ENCODE measurements around the gene C6orf47. TPM values are rescaled to one million over a fixed set of nuclear protein-coding genes. Genes with fewer than 3 reads are reported as not detected.

Gene C6orf47
- total RNA-seq, 1 donor from 2014 or later = 19.3 TPM

- Mint-ChIP-seq H3K9me3 (no peaks in the 10 kb centered on the region), H3K27ac (peak overlapping the region; percentile 100), H3K27me3 (ENCODE audit: low read depth) (no peaks in the 10 kb centered on the region), H3K36me3 (ENCODE audit: low read depth) (peaks cover 62% of the 10 kb centered on the region), H3K4me1 (ENCODE audit: low read depth) (peaks cover 44% of the 10 kb centered on the region), H3K4me3 (ENCODE audit: low read depth) (peak overlapping the region; percentile 87)
- intact Hi-C loops (cut with micrococcal nuclease) = loop anchor here (1.0 to 10.0 kb wide), 8 partner anchors 7 to 966 kb away; partner anchors contain the start of genes AGPAT1, C6orf47, LTA and NFKBIL1
- DNase-seq (ENCODE audit: low spot score) = no peak
Measured at GRCh38 chr6:31652925-31653724, 7.5 kb downstream of the C6orf47 start.

- intact Hi-C loops (cut with micrococcal nuclease) = loop anchor here (1.0 to 10.0 kb wide), 8 partner anchors 9 to 964 kb away; partner anchors contain the start of genes AGPAT1, C6orf47, LTA and NFKBIL1
- Mint-ChIP-seq H3K4me3 (ENCODE audit: low read depth) (peak overlapping the region; percentile 87), H3K9me3 (no peaks in the 10 kb centered on the region), H3K4me1 (ENCODE audit: low read depth) (peaks cover 34% of the 10 kb centered on the region), H3K27ac (peak overlapping the region; percentile 100), H3K27me3 (ENCODE audit: low read depth) (no peaks in the 10 kb centered on the region), H3K36me3 (ENCODE audit: low read depth) (peaks cover 62% of the 10 kb centered on the region)
- DNase-seq (ENCODE audit: low spot score) = no peak
Measured at GRCh38 chr6:31651602-31652191, 8.9 kb downstream of the C6orf47 start.

DNA sequence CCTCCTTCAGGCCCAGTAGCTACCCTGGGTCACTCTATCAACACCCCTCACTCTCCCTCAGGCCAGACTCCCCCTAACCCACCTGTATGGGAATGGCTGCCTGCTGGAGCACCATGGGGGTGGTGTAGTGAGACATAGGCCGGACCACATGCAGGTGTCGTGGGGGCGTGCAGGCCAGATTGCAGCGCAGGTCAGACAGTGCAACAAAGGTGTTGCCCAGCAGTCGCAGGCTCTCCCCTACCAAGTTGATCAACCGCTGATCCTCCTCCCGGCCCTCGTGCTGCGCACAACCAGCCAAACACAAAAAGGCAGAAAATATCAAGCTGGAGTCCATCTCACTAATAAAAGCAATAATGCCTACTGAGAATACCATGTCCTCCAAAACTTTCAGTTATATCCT lies 15.3 kb downstream of the C6orf47 start:
- no peaks in the 10 kb centered on the region for H3K9me3 Mint-ChIP-seq
- peaks cover 84% of the 10 kb centered on the region for H3K36me3 Mint-ChIP-seq (ENCODE audit: low read depth)

DNA sequence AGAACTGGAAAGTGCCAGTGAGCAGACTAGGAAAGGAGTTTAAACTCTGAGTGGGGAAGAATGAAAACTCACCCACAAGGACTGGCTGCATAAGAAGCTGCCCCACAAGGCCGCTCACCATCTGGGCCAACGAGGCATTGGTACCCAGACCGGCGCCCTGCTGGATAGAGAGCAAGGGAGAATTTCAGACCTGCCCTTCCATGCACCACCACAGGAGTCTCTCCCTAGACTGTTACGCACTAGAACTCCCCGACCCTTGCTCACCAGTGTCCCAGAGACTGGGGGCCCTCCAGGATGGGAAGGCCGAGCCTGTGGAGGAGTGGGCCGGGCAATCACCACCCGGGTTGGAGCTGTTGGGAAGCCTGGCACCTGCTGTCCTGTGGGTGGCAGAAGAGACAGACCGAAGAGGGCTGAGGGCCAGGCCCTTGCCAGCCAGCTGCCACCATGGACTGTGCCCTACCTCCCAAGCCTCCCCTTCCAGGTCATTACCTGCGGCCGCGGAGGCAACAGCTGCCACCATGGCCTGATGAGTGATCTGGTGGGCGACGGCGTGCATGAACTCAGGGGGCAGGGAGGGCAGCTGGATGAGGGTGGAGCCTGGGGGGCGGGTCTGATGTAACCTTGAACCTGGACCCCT lies 16.6 kb downstream of the C6orf47 start:
- H3K27me3 Mint-ChIP-seq (ENCODE audit: low read depth) = no peaks in the 10 kb centered on the region
- H3K27ac Mint-ChIP-seq = no peak overlapping the region
- peaks cover 8% of the 10 kb centered on the region for H3K4me1 Mint-ChIP-seq (ENCODE audit: low read depth)
- no peaks in the 10 kb centered on the region for H3K9me3 Mint-ChIP-seq
- no peak overlapping the region for H3K4me3 Mint-ChIP-seq (ENCODE audit: low read depth)
- intact Hi-C loops (cut with micrococcal nuclease) = no loop called here
- DNase-seq (ENCODE audit: low spot score) = no peak
- H3K36me3 Mint-ChIP-seq (ENCODE audit: low read depth) = peaks cover 77% of the 10 kb centered on the region

More for the DNA sequence above, 15.3 kb downstream of the C6orf47 start:
- H3K27me3 Mint-ChIP-seq (ENCODE audit: low read depth) = no peaks in the 10 kb centered on the region
- intact Hi-C loops (cut with micrococcal nuclease) = no loop called here
- peak overlapping the region; percentile 31 for H3K27ac Mint-ChIP-seq
- H3K4me1 Mint-ChIP-seq (ENCODE audit: low read depth) = peaks cover 9% of the 10 kb centered on the region
- no peak for DNase-seq (ENCODE audit: low spot score)
- H3K4me3 Mint-ChIP-seq (ENCODE audit: low read depth) = no peak overlapping the region

- Mint-ChIP-seq H3K36me3 (ENCODE audit: low read depth) (peaks cover 75% of the 10 kb centered on the region), H3K27ac (no peak overlapping the region), H3K9me3 (no peaks in the 10 kb centered on the region), H3K4me1 (ENCODE audit: low read depth) (peaks cover 6% of the 10 kb centered on the region), H3K27me3 (ENCODE audit: low read depth) (no peaks in the 10 kb centered on the region), H3K4me3 (ENCODE audit: low read depth) (no peak overlapping the region)
- intact Hi-C loops (cut with micrococcal nuclease) = no loop called here
- no peak for DNase-seq (ENCODE audit: low spot score)
Measured at GRCh38 chr6:31642798-31643570, 17.6 kb downstream of the C6orf47 start.

DNA sequence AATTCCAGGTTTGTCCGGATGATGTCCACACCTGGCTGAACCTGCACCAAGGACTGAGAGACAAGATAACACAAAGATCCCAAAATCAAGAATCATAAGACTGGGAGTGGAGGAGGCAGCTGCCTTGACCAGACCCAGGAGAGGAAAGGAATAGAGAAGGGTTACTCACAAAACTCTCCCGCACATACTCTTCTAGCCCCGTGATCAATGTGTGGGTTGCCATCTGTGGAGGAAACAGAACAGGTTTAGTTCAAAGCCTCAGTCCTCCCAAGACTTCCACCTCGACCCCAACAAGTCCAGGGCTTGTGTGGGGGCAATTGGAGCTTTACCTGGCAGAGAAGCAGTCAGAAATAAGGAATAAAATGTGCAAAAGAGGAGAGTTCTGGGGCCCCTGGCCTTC lies 19.2 kb downstream of the C6orf47 start:
- Mint-ChIP-seq H3K4me3 (ENCODE audit: low read depth) (no peak overlapping the region), H3K4me1 (ENCODE audit: low read depth) (peaks cover 6% of the 10 kb centered on the region), H3K27ac (no peak overlapping the region), H3K36me3 (ENCODE audit: low read depth) (peaks cover 75% of the 10 kb centered on the region), H3K9me3 (no peaks in the 10 kb centered on the region), H3K27me3 (ENCODE audit: low read depth) (no peaks in the 10 kb centered on the region)
- intact Hi-C loops (cut with micrococcal nuclease) = no loop called here
- DNase-seq (ENCODE audit: low spot score) = no peak

- no peaks in the 10 kb centered on the region for H3K9me3 Mint-ChIP-seq
- peaks cover 75% of the 10 kb centered on the region for H3K36me3 Mint-ChIP-seq (ENCODE audit: low read depth)
- intact Hi-C loops (cut with micrococcal nuclease) = no loop called here
- peaks cover 6% of the 10 kb centered on the region for H3K4me1 Mint-ChIP-seq (ENCODE audit: low read depth)
- peak overlapping the region; percentile 23 for H3K27ac Mint-ChIP-seq
- H3K27me3 Mint-ChIP-seq (ENCODE audit: low read depth) = no peaks in the 10 kb centered on the region
- H3K4me3 Mint-ChIP-seq (ENCODE audit: low read depth) = no peak overlapping the region
- DNase-seq (ENCODE audit: low spot score) = no peak
Measured at GRCh38 chr6:31640612-31641011, 20.0 kb downstream of the C6orf47 start.

GRCh38 chr6:31639449-31639861 lies 21.1 kb downstream of the C6orf47 start:
- H3K27ac Mint-ChIP-seq = peak overlapping the region; percentile 60
- DNase-seq (ENCODE audit: low spot score) = no peak
- H3K4me1 Mint-ChIP-seq (ENCODE audit: low read depth) = peaks cover 6% of the 10 kb centered on the region
- intact Hi-C loops (cut with micrococcal nuclease) = no loop called here
- peaks cover 75% of the 10 kb centered on the region for H3K36me3 Mint-ChIP-seq (ENCODE audit: low read depth)
- H3K27me3 Mint-ChIP-seq (ENCODE audit: low read depth) = no peaks in the 10 kb centered on the region
- no peaks in the 10 kb centered on the region for H3K9me3 Mint-ChIP-seq
- no peak overlapping the region for H3K4me3 Mint-ChIP-seq (ENCODE audit: low read depth)

GRCh38 chr6:31639043-31639442 lies 21.5 kb downstream of the C6orf47 start:
- Mint-ChIP-seq H3K4me3 (ENCODE audit: low read depth) (no peak overlapping the region), H3K27me3 (ENCODE audit: low read depth) (no peaks in the 10 kb centered on the region), H3K27ac (peak overlapping the region; percentile 39), H3K9me3 (no peaks in the 10 kb centered on the region), H3K4me1 (ENCODE audit: low read depth) (peaks cover 6% of the 10 kb centered on the region), H3K36me3 (ENCODE audit: low read depth) (peaks cover 79% of the 10 kb centered on the region)
- intact Hi-C loops (cut with micrococcal nuclease) = no loop called here
- no peak for DNase-seq (ENCODE audit: low spot score)

- DNase-seq (ENCODE audit: low spot score) = no peak
- intact Hi-C loops (cut with micrococcal nuclease) = no loop called here
- Mint-ChIP-seq H3K36me3 (ENCODE audit: low read depth) (peaks cover 86% of the 10 kb centered on the region), H3K27ac (no peak overlapping the region), H3K4me1 (ENCODE audit: low read depth) (peaks cover 6% of the 10 kb centered on the region), H3K27me3 (ENCODE audit: low read depth) (no peaks in the 10 kb centered on the region), H3K9me3 (no peaks in the 10 kb centered on the region), H3K4me3 (ENCODE audit: low read depth) (no peak overlapping the region)
Measured at GRCh38 chr6:31636698-31637596, 23.6 kb downstream of the C6orf47 start.

DNA sequence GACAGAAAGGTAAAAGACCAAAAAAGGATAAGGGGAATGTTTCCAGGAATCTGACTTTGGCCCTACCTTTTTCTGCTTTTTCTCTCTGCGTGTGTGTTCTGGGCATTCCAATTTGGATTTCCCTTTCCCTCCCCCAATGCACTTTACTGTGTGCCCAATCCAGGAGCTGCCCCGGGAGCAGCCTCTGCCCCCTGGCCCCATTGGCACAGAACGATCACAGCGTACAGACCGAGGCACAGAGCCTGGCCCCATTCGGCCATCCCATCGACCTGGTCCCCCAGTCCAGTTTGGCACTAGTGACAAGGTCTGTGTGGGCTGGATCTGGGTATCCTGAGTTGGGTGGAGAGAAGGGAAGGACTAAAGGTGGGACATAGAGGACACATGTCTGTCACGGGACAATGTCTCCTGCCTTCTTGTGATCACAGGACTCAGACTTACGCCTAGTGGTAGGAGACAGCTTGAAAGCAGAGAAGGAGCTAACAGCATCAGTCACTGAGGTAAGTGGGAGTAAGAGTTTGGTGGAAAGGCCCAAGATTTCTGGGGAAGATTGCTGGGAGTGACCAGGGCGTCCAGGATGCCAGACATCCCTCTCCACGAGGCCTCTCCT lies 25.5 kb downstream of the C6orf47 start:
- no peak for DNase-seq (ENCODE audit: low spot score)
- peak overlapping the region; percentile 42 for H3K27ac Mint-ChIP-seq
- peaks cover 85% of the 10 kb centered on the region for H3K36me3 Mint-ChIP-seq (ENCODE audit: low read depth)
- intact Hi-C loops (cut with micrococcal nuclease) = no loop called here
- H3K9me3 Mint-ChIP-seq = no peaks in the 10 kb centered on the region
- H3K27me3 Mint-ChIP-seq (ENCODE audit: low read depth) = no peaks in the 10 kb centered on the region
- H3K4me1 Mint-ChIP-seq (ENCODE audit: low read depth) = peaks cover 5% of the 10 kb centered on the region
- H3K4me3 Mint-ChIP-seq (ENCODE audit: low read depth) = no peak overlapping the region

Measured in activated T-helper 2 cell treated with anti-CD3 and anti-CD28 coated beads, Interferon-gamma antibody, Interleukin-2, Interleukin-4, amounts not matched to agents 10 μg/mL and 5 μg/mL and 100 μg/mL, durations not matched to agents 14 hours and 24 hours and 36 hours (primary cell).